H1 (cell line): ENCODE results near the gene ZNF282.
A peak's percentile ranks its signal among the peaks of the same experiment; 100 is the strongest.

Experiments used
- CTCF ChIP-seq, 3 experiments: IDR thresholded peaks; 1 replicate in 2 of 3; 2 replicates in 1 of 3; pipeline versions ENCODE4 v1.5.1 to v1.6.1; 2011; ENCODE audit warnings: low read length in 3 of 3, mild to moderate bottlenecking in 3 of 3, inconsistent platforms in 2 of 3, low read depth in 1 of 3, moderate library complexity in 1 of 3; ENCODE audit not compliant: insufficient read depth in 1 of 3; ENCODE audit errors: control extremely low read depth in 1 of 3
- POLR2A ChIP-seq, 2 experiments: IDR thresholded peaks; 1 replicate in 1 of 2; 2 replicates in 1 of 2; pipeline ENCODE4 v1.6.1; 2011; ENCODE audit warnings: low read depth in 2 of 2, low read length in 2 of 2, mild to moderate bottlenecking in 2 of 2; ENCODE audit errors: control extremely low read depth in 1 of 2

DNA sequence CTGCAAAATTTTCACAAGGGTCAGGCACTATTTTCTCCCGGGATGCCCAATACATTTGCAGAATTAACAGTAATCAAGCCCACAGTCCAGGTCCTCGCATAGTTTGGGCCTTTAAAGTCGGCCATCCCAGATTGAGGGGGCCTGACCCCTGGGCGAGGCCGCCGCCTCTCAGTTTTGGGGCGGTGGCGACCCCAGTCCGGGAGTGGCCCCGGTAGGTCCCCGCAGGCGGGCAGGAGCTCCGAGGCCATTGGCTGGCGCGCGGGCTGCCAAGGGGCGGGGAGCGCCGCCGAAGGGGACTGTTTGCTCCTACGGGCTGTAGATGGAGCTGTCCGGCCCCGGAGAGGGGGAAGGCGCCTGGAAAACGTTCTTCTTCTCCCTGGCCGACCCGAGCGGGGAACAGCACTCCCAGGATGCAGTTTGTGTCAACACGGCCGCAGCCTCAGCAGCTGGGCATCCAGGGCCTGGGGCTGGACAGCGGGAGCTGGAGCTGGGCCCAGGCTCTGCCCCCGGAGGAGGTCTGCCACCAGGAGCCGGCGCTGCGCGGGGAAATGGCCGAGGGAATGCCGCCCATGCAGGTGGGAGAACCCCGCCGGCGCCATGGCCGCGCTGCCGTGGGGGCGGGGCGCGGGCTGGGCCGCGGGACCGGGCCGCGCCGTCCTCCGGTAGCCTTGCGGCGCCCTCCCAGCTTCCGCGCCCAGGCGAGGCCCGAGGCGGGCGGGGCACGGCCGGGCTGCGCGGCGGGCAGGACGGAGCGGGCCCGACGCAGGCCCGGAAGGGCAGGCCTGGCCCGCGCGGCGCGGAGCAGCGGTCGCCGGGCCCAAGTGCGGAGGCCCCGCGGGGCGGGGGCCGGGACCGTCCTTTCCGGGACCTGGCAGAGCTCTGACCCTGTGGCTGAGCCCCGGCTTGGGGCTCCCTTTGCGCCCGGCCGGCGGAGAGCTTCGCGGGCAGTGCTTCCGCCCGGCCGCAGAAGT, at the start of gene ZNF282:
- TF ChIP-seq POLR2A (IDR thresholded peaks at IDR 0.05; ENCODE audit: control extremely low read depth in 1 of 2, low read depth in 2 of 2, low read length in 2 of 2) (peak; percentile 79 to 87), CTCF (IDR thresholded peaks at IDR 0.05; ENCODE audit: control extremely low read depth in 1 of 3, insufficient read depth in 1 of 3, low read depth in 1 of 3, low read length in 3 of 3) (peak; percentile 64 to 67 (median 67))
